ENCODE data around the gene TPGS1.

TPGS1 gene

DNA sequence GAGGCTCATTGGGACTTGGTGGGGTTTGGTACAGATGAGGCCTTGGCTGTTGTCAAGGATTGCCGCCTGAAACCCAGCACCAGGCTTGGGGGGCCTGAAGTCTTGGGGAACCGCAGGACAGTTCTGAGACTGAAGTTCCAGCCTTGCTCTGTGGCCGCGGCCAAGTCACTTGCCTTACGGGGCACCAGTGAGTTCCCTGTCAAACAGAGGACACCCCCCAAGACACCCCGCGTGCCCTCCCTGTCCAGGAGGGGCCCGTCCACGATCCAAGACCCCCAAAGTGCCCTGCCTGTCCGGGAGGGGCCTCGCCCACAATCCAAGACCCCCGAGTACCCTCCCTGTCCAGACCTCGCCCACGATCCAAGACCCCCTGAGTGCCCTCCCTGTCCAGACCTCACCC is 26.8 kb downstream of the TPGS1 start:
- no peak for DNase-seq (ENCODE audit: extremely low spot score, insufficient read length, low read depth)

DNA sequence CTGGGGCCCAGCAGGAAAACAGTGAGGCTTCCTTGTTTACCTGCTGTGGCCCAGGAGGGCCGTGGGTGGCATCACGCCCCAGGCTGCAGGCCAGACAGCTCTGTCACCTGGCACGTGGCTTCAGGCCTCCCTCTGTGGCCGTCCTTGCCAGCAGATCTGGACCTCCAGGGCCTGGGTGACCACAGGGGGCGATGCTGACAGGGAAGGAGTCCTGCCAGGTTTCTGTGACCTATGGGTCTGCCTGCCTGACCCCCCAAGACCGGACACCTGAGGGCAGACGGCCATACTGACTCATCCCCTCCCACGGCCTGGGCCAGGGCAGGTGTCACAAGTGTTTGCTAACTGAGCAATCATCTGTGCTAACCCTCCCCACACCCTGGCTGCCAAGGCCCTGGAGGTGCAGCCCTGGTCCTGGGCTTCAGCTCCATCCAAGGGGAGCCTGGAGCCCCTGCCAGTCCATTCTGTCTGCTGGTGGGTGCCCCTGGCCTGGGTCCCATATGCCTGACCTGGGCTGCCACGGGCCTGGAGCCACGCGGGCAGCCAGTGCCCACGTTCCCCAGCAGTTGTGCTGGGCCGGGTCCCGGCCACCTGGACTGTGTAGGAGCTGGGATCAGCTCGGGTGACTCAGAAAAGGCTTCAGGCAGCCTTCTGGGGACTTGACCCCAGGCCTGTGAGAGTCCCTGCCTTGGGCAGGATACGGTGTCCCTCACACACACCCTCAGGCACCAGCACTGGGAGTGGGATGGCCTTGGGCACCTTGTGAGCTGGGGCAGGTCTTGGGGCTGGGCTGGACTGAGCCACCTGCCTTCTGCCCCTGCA is 27.9 kb downstream of the TPGS1 start:
- FAIRE-seq (no peak), DNase-seq (ENCODE audit: extremely low spot score, insufficient read length, low read depth) (no peak)

More for the DNA sequence above, 26.8 kb downstream of the TPGS1 start:
- FAIRE-seq: no peak

DNA sequence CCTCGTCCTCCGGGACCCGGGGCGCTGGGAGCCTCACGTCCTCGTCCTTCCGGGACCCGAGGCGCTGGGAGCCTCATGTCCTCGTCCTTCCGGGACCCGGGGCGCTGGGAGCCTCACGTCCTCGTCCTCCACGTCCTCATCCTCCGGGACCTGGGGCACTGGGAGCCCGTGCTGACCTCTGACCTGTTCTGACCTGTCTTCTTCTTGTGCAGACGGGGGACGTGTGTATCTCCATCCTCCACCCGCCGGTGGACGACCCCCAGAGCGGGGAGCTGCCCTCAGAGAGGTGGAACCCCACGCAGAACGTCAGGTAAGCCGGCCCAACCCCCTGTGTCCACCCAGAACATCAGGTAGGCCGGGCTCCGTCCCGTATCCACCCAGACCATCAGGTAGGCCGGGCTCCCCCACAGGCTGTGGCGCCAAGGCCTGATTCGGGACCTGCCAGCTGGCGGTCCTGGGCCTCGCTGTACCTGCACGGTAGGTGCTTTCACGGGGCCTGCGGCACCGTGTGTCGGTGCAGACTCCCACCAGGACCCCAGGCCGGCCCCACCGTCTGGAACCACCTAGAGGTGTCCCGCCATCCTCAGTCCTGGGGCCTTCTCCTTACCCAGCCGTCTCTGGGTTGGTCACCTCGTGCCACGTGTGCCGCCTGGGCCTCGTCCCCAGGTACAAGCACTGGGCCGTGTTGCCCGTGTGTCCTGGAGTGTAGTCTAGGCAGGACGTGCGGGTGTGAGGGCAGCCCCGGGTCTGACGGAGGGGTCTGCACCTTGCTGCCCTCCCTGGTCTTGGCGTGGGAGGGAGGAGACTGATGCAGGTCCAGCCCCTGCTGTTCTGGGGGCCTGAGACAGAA is 29.0 kb downstream of the TPGS1 start:
- DNase-seq (ENCODE audit: extremely low spot score, insufficient read length, low read depth) (no peak), FAIRE-seq (no peak)

DNA sequence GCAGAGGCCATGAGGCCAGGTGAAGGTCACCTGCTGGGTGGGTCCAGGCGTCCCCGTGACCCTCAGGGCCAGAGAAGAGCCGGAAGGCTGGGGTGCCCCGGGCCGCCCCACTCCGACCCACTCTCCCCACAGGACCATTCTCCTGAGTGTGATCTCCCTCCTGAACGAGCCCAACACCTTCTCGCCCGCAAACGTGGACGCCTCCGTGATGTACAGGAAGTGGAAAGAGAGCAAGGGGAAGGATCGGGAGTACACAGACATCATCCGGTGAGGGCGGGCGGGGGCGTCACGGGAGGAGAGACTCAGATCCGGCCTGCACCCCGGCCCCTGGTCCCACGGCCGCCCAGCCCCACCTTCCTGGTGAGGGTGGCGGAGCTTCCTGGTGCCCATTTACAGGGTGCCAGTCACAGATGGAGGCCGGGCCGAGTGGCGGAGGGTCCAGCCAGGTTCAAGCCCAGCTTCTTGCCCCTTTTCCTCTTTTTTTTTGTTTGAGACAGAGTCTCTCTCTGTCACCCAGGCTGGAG is 29.6 kb downstream of the TPGS1 start:
- FAIRE-seq: no peak
- no peak for DNase-seq (ENCODE audit: extremely low spot score, insufficient read length, low read depth)

DNA sequence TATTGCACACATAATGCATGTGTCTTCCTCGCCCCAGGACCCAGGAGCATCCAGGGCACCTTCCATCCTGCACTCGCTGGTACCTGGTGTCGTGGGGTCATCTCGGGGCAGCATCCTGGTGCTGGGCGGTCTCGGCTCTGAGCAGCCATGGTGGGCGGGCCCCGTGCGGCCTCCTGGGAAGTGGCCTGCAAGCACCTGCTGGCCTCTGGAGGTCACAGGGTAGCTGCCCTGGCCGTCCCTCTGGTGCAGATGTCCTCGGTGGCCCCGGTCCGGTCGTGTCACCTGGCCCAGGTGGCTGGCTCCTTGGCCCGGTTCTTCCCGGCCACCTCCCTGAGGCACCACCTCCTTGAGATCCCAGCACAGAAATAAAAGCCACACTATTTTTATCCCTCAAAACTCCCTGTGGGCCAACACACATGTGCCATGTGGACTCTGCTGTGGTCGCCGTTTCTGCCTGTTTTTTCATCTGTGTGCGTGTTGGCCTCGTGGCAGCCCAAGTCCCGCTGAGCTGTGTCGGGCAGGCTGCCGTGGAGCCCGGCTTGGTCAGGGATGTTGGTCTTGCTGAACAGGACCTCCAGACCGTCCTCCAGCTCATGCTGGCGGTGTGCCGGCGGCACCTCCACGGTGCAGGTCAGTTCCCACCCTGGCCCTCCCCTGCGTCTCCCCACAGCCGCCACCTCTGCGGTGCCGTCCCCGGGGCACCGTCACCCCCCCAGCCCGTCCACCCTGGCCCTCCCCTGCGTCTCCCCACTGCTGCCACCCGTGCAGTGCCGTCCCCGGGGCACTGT is 31.5 kb downstream of the TPGS1 start:
- FAIRE-seq: no peak
- DNase-seq (ENCODE audit: extremely low spot score, insufficient read length, low read depth): no peak

DNA sequence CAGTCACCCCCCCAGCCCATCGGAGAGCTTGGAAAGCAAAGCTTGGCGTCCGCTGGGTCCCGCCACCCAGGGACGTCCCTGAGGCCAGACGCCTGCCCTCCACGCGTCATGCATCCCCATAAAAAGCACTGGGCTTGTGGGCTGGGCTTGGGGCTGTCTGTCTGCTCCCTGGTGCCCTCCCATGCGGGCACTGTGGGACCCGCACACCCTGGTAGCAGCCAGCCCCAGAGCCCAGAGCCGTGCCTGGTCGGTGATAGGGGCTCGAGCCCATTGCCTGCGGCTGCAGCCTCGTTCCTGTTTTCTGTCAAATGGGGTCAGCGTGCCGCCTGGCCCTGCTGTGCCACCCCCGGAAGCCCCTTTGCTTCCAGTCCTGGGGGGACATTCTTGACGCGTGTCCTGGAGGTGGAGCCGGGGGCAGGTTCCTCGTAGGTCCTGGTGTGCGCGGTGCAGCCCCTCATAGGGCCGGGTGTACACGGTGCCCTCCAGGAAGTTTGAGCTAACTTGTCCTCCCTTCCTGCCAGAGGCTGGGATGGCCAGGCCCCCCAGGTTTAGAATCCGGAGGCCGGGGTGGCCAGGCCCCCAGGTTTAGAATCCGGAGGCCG is 32.2 kb downstream of the TPGS1 start:
- no peak for FAIRE-seq
- no peak for DNase-seq (ENCODE audit: extremely low spot score, insufficient read length, low read depth)

DNA sequence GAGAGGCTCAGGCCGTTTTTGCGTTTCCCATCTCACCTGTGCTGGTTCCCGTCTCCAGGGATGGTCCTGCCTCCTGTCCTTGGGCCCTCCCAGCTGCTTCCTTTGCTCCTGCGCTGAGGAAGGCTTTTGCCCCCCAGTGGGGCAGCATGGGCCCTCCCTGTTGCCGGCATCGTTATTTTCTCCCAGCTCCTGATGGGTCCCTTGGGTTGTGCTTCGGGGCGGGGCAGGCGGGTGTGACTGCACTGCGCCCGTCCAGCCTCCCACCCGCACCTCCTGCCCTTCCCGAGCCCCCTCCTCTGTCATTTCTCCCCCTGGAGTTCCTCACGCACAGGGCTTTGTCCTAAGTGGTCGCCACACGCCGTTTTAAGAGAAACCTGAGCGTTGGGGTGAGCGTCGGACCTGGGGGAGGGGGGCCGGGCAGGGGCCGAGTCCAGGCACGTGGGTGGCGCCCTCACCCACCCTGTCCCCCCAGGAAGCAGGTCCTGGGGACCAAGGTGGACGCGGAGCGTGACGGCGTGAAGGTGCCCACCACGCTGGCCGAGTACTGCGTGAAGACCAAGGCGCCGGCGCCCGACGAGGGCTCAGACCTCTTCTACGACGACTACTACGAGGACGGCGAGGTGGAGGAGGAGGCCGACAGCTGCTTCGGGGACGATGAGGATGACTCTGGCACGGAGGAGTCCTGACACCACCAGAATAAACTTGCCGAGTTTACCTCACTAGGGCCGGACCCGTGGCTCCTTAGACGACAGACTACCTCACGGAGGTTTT is 33.8 kb downstream of the TPGS1 start:
- FAIRE-seq: no peak
- no peak for DNase-seq (ENCODE audit: extremely low spot score, insufficient read length, low read depth)

DNA sequence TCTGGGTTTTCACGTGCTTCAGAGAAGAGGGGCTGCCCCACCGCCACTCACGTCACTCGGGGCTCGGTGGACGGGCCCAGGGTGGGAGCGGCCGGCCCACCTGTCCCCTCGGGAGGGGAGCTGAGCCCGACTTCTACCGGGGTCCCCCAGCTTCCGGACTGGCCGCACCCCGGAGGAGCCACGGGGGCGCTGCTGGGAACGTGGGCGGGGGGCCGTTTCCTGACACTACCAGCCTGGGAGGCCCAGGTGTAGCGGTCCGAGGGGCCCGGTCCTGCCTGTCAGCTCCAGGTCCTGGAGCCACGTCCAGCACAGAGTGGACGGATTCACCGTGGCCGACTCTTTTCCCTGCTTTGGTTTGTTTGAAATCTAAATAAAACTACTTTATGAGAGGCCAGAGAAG is 34.4 kb downstream of the TPGS1 start:
- FAIRE-seq: no peak
- no peak for DNase-seq (ENCODE audit: extremely low spot score, insufficient read length, low read depth)

DNA sequence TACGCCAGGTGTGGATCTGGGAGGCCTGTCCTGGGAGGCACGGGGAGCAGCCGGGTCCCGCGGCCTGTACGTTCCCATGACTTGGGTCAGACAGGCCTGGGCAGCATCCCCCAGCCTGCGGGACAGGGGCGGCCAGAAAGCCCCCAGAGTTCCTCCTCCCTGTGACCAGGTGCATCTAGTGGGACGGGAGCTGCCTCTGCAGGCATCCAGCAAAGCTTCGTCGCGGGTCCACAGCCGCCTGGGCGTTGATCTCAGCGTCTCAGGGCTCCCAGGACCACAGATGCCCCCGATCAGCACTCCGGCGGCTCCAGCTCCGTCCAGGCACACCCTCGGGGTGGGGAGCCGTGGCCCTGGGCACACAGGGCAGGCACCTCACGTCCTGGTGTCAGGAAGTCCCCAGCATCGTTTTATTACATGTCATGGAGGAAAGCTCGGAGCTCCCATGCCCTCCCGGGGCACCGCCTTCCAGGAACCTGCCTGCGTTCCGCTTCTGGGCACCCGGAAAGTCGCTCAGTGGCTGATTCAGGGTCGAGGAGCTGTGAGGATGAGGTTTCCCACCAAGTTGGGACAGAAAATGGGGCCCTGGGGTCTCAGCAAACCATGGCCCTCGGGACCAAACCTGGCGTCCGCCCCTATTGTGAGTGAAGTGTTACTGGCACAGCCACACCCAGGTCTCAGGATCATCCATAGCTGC is 35.0 kb downstream of the TPGS1 start:
- no peak for FAIRE-seq
- DNase-seq (ENCODE audit: extremely low spot score, insufficient read length, low read depth): no peak

DNA sequence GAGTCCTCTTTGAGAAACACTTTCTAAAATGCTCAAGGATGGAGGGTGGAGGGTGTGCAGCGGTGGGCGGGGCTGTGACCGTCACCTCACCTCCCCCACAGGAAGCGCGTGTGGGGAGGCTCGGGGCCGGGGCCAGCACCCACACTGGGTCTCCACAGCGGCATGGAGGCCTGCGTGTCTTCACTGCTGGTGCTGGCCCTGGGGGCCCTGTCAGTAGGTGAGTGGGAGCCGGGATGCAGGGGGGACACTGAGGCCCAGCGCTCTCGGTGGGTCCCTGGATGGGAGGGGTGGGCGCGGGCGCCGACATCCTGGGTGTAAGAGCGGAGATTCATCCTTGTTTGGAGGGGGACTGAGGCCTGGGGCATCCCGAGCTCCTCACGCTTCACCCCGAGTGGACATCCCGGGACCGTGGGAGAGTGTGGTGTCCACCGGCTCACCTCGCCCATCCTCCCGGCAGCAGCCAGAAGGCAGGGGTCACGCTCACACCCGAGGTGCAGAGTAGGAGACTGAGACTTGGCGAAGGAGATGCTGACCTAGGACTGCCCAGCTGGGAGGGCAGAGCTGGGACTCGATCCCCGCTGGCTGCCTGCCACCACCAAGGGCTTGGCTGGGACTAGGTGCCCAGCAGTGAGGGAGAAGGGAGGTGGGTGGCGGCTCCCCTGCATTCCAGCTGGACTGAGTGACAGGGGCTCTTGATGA is 36.8 kb downstream of the TPGS1 start, which contains the start of gene GZMM:
TSS of gene GZMM (plus strand) at position 144 of the 699 bp plus-strand sequence. CDS start at position 163, 19 bp downstream.
- DNase-seq (ENCODE audit: extremely low spot score, insufficient read length, low read depth) (peak; percentile 38), FAIRE-seq (no peak)

DNA sequence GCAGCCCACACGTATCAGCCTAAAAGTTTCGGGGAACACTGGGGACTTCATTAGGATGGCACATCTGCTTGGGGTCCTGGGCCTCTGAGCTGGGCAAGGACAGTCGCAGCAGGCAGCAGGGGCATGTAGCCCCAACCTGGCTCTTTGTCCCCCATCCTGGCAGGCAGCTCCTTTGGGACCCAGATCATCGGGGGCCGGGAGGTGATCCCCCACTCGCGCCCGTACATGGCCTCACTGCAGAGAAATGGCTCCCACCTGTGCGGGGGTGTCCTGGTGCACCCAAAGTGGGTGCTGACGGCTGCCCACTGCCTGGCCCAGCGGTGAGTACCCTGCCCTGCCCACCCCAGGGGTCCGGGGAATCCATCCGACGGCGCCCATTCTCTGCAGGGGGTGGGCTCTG is 39.8 kb downstream of the TPGS1 start:
- no peak for FAIRE-seq

DNA sequence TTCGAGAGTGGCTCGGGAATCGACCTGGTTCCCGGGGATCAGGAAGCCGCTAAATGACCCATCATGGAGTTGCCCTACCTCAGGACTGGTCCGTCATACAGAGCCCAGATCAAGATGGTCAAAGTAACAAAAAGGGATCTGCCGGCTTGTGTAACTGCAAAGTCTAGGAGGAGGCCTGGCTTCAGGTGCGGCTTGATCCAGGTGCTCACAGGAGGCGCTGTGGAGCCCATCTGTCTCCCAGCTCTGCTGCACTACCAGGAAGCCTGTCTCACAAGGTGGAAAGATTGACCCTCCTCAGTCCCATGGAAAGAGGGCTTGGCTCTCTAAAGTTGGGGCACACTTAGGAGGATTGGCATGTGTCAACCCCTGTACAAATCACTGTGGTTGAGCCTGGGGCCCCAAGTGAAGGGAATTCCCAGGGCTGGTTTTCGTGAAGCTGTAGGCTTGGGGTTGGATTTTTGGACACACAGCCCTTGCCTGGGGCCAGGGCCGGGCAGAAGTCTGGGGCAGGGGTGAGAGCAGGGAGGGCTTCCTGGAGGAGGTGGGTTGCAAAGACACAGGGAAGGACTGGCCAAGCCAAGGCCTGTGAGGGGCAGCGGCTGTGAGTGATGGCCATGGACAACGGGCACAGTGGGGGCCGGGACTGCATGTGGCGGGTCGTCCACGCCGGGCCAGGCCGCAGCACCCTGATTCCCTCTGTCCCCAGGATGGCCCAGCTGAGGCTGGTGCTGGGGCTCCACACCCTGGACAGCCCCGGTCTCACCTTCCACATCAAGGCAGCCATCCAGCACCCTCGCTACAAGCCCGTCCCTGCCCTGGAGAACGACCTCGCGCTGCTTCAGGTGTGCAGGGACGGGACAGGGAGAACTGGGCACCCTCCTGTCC is 40.8 kb downstream of the TPGS1 start:
- DNase-seq (ENCODE audit: extremely low spot score, insufficient read length, low read depth): no peak
- no peak for FAIRE-seq

More for the DNA sequence above, 39.8 kb downstream of the TPGS1 start:
- no peak for DNase-seq (ENCODE audit: extremely low spot score, insufficient read length, low read depth)

DNA sequence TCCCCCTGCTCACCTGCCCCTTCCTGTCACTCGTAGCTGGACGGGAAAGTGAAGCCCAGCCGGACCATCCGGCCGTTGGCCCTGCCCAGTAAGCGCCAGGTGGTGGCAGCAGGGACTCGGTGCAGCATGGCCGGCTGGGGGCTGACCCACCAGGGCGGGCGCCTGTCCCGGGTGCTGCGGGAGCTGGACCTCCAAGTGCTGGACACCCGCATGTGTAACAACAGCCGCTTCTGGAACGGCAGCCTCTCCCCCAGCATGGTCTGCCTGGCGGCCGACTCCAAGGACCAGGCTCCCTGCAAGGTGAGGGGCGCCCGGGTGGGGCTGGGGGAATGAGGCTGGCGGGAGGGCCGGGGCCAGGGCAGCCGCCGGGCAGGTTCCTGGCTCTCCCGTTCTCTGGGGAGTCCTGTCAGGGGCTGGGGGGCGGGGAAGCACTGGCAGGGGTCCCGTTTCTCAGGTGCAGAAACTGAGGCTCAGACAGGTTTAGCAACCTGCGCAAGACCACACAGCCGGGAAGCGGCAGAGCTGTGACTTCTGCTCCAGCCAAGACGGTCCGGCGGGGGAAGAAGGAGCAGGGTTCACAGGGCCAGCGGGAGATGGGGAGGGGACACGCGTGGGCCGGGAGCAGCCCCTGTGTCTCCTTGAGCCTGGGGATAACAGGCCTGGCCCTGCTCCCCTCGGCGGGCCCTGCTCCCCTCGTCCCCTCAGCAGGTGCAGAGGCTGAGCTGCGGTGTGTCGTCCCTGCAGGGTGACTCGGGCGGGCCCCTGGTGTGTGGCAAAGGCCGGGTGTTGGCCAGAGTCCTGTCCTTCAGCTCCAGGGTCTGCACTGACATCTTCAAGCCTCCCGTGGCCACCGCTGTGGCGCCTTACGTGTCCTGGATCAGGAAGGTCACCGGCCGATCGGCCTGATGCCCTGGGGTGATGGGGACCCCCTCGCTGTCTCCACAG is 41.9 kb downstream of the TPGS1 start:
- DNase-seq (ENCODE audit: extremely low spot score, insufficient read length, low read depth) (no peak), FAIRE-seq (no peak)

DNA sequence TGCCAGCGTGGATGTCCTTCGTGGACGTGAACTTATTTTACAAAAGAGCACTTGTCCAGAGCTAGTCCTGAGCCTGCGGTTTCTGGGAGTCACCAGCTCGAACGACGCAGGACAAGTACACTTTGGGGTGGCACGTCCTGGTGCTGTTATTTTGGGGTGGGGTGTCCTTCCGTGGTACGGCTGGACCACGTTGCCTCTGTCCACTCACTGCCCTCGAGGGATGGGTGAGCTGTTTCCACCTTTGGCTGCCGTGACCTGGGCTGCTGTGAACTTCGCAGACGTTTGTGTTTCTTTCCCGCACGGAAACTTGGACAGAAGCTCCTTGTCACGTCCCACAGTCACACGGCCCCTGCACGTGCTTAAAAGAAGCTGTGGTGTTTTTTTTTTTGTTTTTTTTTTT is 47.5 kb downstream of the TPGS1 start:
- FAIRE-seq (no peak), DNase-seq (ENCODE audit: extremely low spot score, insufficient read length, low read depth) (no peak)

DNA sequence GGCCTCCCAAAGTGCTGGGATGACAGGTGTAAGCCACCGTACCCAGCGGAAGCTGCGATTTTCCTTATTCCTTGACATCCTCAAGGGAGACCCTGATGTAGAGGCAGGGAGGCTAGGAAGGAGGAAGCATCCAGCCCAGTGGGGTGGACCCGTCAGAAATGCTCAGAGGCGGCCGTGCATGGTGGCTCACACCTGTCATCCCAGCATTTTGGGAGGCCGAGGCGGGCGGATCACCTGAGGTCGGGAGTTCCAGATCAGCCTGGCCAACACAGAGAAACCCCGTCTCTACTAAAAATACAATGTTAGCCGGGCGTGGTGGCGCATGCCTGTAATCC is 48.1 kb downstream of the TPGS1 start:
- FAIRE-seq: no peak

More for the DNA sequence above, 48.1 kb downstream of the TPGS1 start:
- no peak for DNase-seq (ENCODE audit: extremely low spot score, insufficient read length, low read depth)
